RWPE2 (cell line): ENCODE measurements around the gene CTDSP2.

Experiments
- ATAC-seq: fragments of 200-7000 bp; cut with Tn5 transposase; 3 replicates; pipeline ENCODE4 v1.9.1; 2021; ENCODE audit warnings: low read depth
- DNase-seq: peaks from one replicate; pipeline ENCODE4 v3.0.0-alpha.2; 2020; ENCODE audit warnings: low spot score
- H3K27ac ChIP-seq: fragments of 450-650 bp; 2 replicates; pipeline ENCODE4 v1.5.1; 2017; ENCODE audit warnings: mild to moderate bottlenecking; ENCODE audit not compliant: poor library complexity, severe bottlenecking
- H3K27me3 ChIP-seq: fragments of 250-450 bp; sonication (Bioruptor Pico); 2 replicates; pipeline ENCODE4 v1.5.1; 2021; ENCODE audit warnings: mild to moderate bottlenecking, moderate library complexity; ENCODE audit not compliant: insufficient read depth, poor library complexity, severe bottlenecking
- H3K36me3 ChIP-seq: fragments of 250-450 bp; sonication (Bioruptor Pico); 2 replicates; pipeline ENCODE4 v1.5.1; 2020; ENCODE audit warnings: low read depth, mild to moderate bottlenecking, moderate library complexity
- H3K4me1 ChIP-seq: fragments of 250-450 bp; sonication (Bioruptor Pico); 2 replicates; pipeline ENCODE4 v1.5.1; 2021; ENCODE audit warnings: mild to moderate bottlenecking, moderate library complexity; ENCODE audit not compliant: insufficient read depth, poor library complexity, severe bottlenecking
- H3K4me3 ChIP-seq: fragments of 250-450 bp; sonication (Bioruptor Pico); 2 replicates; pipeline ENCODE4 v1.5.1; 2021; ENCODE audit warnings: mild to moderate bottlenecking, moderate library complexity; ENCODE audit not compliant: severe bottlenecking
- H3K9me3 ChIP-seq: fragments of 250-450 bp; sonication (Bioruptor Pico); 2 replicates; pipeline ENCODE4 v1.5.1; 2021; ENCODE audit warnings: mild to moderate bottlenecking, moderate library complexity; ENCODE audit not compliant: severe bottlenecking
- TF ChIP-seq, protein P1 (sequence below): fragments of 450-650 bp; IDR thresholded peaks from one replicate; pipeline ENCODE4 v1.5.1; 2017; ENCODE audit warnings: mild to moderate bottlenecking, moderate library complexity; ENCODE audit not compliant: poor library complexity, severe bottlenecking

CTDSP2 gene

DNA sequence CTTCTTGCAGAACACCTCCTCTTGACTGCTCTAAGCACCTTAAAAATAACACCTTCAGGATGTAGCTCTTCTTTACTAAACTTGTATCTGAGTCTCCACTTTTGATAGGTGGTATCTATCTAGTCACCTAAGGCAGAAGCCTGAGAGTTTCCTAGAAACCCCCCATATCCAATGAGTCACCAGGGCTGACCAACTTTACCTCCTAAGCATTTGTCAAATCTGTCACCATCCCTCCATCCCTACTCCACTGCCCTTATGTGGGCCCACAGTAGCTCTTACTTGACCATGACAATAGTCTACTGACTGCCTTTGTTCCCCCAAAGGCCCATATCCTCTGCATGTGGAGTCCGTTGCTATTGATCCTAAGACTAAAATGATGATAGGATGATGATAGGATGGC lies 43.9 kb downstream of the CTDSP2 start:
- no peak for ATAC-seq
- Histone ChIP-seq H3K27me3 (no peaks in the 10 kb centered on the region), H3K27ac (no peak overlapping the region), H3K36me3 (peaks cover 20% of the 10 kb centered on the region), H3K9me3 (no peaks in the 10 kb centered on the region), H3K4me1 (no peaks in the 10 kb centered on the region), H3K4me3 (no peak overlapping the region)
- TF ChIP-seq, protein P1, sequence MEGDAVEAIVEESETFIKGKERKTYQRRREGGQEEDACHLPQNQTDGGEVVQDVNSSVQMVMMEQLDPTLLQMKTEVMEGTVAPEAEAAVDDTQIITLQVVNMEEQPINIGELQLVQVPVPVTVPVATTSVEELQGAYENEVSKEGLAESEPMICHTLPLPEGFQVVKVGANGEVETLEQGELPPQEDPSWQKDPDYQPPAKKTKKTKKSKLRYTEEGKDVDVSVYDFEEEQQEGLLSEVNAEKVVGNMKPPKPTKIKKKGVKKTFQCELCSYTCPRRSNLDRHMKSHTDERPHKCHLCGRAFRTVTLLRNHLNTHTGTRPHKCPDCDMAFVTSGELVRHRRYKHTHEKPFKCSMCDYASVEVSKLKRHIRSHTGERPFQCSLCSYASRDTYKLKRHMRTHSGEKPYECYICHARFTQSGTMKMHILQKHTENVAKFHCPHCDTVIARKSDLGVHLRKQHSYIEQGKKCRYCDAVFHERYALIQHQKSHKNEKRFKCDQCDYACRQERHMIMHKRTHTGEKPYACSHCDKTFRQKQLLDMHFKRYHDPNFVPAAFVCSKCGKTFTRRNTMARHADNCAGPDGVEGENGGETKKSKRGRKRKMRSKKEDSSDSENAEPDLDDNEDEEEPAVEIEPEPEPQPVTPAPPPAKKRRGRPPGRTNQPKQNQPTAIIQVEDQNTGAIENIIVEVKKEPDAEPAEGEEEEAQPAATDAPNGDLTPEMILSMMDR = no peak
- DNase-seq = no peak

DNA sequence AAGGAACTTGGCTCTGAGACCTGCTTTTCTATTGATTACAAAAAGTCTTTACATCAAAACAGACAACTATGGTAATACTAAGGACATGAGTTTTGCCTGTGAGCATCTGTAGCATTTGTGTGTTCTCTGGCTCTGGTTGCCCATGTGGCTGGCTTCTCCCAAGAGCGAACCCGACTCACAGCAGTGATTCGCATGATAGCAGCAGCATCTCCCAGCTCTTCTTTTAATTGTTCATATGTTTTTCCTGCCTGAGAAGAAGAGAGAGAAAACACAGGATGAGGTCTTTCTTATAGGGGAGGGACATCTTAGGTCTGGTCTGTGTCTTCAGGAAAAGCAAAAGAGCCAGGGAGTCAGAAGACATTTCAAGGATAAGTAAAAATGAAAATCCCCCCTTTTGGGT lies 45.6 kb downstream of the CTDSP2 start:
- TF ChIP-seq, protein P1 = no peak
- H3K4me3 ChIP-seq = no peak overlapping the region
- no peaks in the 10 kb centered on the region for H3K9me3 ChIP-seq
- H3K27me3 ChIP-seq = no peaks in the 10 kb centered on the region
- no peak overlapping the region for H3K27ac ChIP-seq
- DNase-seq = no peak
- H3K36me3 ChIP-seq = peaks cover 36% of the 10 kb centered on the region
- ATAC-seq = no peak
- H3K4me1 ChIP-seq = no peaks in the 10 kb centered on the region

DNA sequence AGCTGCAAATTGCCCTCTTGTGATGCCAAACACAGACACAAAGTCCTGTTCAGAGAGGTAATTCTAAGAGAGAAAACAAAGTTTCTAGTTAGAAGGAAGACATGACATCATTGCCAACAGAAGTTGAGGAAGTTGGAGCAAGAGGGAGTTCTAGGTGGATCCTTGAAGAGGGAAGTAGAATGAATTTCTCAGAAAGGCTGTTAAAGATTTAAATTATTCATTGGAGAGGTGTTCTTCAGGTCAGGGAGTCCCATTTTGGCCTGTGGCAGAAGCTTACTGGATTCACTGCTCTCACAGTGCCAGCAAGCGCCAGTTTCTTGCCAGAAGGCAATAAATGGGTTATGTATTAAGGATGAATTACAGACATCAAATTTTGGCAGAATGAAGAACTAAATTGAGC lies 48.6 kb downstream of the CTDSP2 start:
- no peaks in the 10 kb centered on the region for H3K9me3 ChIP-seq
- H3K4me1 ChIP-seq = peaks cover 16% of the 10 kb centered on the region
- H3K36me3 ChIP-seq = peaks cover 62% of the 10 kb centered on the region
- ATAC-seq (no peak), DNase-seq (no peak)
- TF ChIP-seq, protein P1 = no peak
- no peak overlapping the region for H3K27ac ChIP-seq
- H3K27me3 ChIP-seq = no peaks in the 10 kb centered on the region
- no peak overlapping the region for H3K4me3 ChIP-seq

DNA sequence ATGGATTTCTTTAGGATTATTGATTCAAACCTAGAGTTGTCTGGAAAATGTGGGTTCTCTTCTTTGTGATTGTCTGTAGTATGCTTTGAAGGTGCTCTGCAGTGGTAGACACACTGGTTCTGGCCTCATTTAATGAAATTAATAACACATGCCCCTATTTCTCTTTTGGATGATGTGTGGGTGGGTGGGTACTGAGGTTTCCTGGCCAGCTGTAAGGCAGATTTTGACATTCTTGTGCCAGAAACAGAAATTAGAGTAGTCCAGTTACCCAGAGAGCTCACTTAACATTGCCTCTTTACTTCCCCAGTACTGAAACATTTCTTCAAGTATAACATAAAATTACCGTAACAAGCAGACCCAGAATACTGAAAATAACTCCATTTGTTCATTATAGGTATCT lies 49.5 kb downstream of the CTDSP2 start:
- TF ChIP-seq, protein P1 = no peak
- Histone ChIP-seq H3K27ac (no peak overlapping the region), H3K4me1 (peaks cover 16% of the 10 kb centered on the region), H3K4me3 (no peak overlapping the region), H3K27me3 (no peaks in the 10 kb centered on the region), H3K36me3 (peaks cover 64% of the 10 kb centered on the region), H3K9me3 (no peaks in the 10 kb centered on the region)
- DNase-seq (no peak), ATAC-seq (no peak)

DNA sequence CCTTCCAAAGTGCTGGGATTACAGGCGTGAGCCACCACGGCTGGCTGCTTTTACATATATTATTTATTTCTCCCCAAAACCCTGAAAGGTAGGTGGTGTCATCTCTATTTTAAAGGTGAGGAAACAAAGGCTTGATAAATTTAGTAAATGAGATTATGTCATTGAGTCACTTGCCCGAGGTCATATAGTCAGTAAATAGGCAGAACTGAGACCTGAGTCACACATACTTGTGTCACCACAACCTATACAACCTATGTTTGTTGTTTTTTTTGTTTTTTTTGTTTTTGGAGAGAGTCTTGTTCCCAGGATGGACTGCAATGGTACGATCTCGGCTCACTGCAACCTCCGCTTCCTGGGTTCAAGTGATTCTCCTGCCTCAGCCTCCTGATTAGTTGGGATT lies 51.2 kb downstream of the CTDSP2 start:
- Histone ChIP-seq H3K4me1 (peaks cover 16% of the 10 kb centered on the region), H3K9me3 (no peaks in the 10 kb centered on the region), H3K27ac (no peak overlapping the region), H3K27me3 (no peaks in the 10 kb centered on the region), H3K36me3 (peaks cover 76% of the 10 kb centered on the region), H3K4me3 (no peak overlapping the region)
- DNase-seq (no peak), ATAC-seq (peak; percentile 62; the same call in 2 of the 3 replicates)
- TF ChIP-seq, protein P1 = no peak
